Measurements from ENCODE around the gene ABLIM2. TPM values are rescaled to one million over a fixed set of nuclear protein-coding genes. Genes with fewer than 3 reads are reported as not detected.
"Not testable (repeated sequence)": the region's sequence is repeated elsewhere in the genome, so short reads cannot be mapped to it uniquely, and the experiment has no call there.

ABLIM2 gene
- total RNA-seq, 1 donor from 2014 or later, result 5.2 TPM

- Histone ChIP-seq H3K4me1 (peaks cover 8% of the 10 kb centered on the region), H3K9me3 (no peaks in the 10 kb centered on the region), H3K36me3 (no peaks in the 10 kb centered on the region), H3K4me3 (no peak overlapping the region), H3K27ac (no peak overlapping the region), H3K27me3 (ENCODE audit: low read depth) (no peaks in the 10 kb centered on the region)
- ATAC-seq (no peak), DNase-seq (no peak)
- TF ChIP-seq, protein P1, sequence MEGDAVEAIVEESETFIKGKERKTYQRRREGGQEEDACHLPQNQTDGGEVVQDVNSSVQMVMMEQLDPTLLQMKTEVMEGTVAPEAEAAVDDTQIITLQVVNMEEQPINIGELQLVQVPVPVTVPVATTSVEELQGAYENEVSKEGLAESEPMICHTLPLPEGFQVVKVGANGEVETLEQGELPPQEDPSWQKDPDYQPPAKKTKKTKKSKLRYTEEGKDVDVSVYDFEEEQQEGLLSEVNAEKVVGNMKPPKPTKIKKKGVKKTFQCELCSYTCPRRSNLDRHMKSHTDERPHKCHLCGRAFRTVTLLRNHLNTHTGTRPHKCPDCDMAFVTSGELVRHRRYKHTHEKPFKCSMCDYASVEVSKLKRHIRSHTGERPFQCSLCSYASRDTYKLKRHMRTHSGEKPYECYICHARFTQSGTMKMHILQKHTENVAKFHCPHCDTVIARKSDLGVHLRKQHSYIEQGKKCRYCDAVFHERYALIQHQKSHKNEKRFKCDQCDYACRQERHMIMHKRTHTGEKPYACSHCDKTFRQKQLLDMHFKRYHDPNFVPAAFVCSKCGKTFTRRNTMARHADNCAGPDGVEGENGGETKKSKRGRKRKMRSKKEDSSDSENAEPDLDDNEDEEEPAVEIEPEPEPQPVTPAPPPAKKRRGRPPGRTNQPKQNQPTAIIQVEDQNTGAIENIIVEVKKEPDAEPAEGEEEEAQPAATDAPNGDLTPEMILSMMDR (IDR thresholded peaks at IDR 0.05), result no peak
- intact Hi-C loops (cut with DNase I), result no loop called here
Measured at GRCh38 chr4:7924570-7924969, 234.0 kb downstream of the ABLIM2 start.

GRCh38 chr4:7924163-7924562 lies 234.4 kb downstream of the ABLIM2 start:
- intact Hi-C loops (cut with DNase I), result no loop called here
- no peaks in the 10 kb centered on the region for H3K36me3 ChIP-seq
- no peak for ATAC-seq

GRCh38 chr4:7922466-7922865 lies 236.1 kb downstream of the ABLIM2 start:
- H3K27ac ChIP-seq, result no peak overlapping the region
- H3K9me3 ChIP-seq, result no peaks in the 10 kb centered on the region
- no peaks in the 10 kb centered on the region for H3K36me3 ChIP-seq
- ATAC-seq (no peak), DNase-seq (no peak)
- intact Hi-C loops (cut with DNase I), result no loop called here
- TF ChIP-seq, protein P1 (IDR thresholded peaks at IDR 0.05), result no peak
- H3K4me1 ChIP-seq, result no peaks in the 10 kb centered on the region
- no peaks in the 10 kb centered on the region for H3K27me3 ChIP-seq (ENCODE audit: low read depth)
- no peak overlapping the region for H3K4me3 ChIP-seq

More at GRCh38 chr4:7924163-7924562, 234.4 kb downstream of the ABLIM2 start:
- Histone ChIP-seq H3K27ac (no peak overlapping the region), H3K4me1 (peaks cover 4% of the 10 kb centered on the region), H3K27me3 (ENCODE audit: low read depth) (no peaks in the 10 kb centered on the region), H3K9me3 (no peaks in the 10 kb centered on the region), H3K4me3 (no peak overlapping the region)
- TF ChIP-seq, protein P1 (IDR thresholded peaks at IDR 0.05), result no peak
- DNase-seq, result no peak

GRCh38 chr4:7918981-7919380 lies 239.6 kb downstream of the ABLIM2 start:
- H3K36me3 ChIP-seq, result no peaks in the 10 kb centered on the region
- no peak for ATAC-seq
- TF ChIP-seq, protein P1 (IDR thresholded peaks at IDR 0.05), result no peak
- intact Hi-C loops (cut with DNase I), result no loop called here
- H3K9me3 ChIP-seq, result no peaks in the 10 kb centered on the region
- H3K4me1 ChIP-seq, result no peaks in the 10 kb centered on the region
- no peaks in the 10 kb centered on the region for H3K27me3 ChIP-seq (ENCODE audit: low read depth)
- no peak overlapping the region for H3K27ac ChIP-seq
- H3K4me3 ChIP-seq, result no peak overlapping the region
- no peak for DNase-seq

- H3K4me1 ChIP-seq; intact Hi-C loops (cut with DNase I); H3K27ac ChIP-seq; H3K9me3 ChIP-seq; H3K4me3 ChIP-seq; H3K36me3 ChIP-seq; DNase-seq; H3K27me3 ChIP-seq (ENCODE audit: low read depth); ATAC-seq: not testable (repeated sequence)
Measured at GRCh38 chr4:7918187-7918586, 240.4 kb downstream of the ABLIM2 start.

DNA sequence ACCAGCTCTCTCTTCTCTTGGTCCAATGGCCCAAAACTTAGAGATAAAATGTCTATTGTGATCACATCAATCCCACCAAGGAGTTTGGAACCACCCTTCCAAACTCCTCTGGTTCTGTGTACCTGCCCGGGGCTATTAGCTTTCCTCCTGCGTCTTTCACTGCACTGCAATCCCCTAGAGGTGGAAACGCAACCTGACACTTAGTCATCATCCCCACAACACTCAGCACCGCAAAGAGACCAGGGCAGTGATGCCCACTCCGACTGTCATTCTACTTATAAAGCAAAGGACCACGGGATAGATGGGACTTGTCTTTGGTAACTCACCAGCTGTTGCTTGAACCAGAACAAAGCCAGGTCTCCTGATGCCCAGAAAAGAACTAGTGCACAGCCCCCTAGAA lies 240.9 kb downstream of the ABLIM2 start:
- Histone ChIP-seq H3K27me3 (ENCODE audit: low read depth) (no peaks in the 10 kb centered on the region), H3K4me1 (no peaks in the 10 kb centered on the region), H3K27ac (no peak overlapping the region), H3K9me3 (no peaks in the 10 kb centered on the region), H3K36me3 (no peaks in the 10 kb centered on the region), H3K4me3 (no peak overlapping the region)
- TF ChIP-seq, protein P1 (IDR thresholded peaks at IDR 0.05), result no peak
- DNase-seq (no peak), ATAC-seq (no peak)
- intact Hi-C loops (cut with DNase I), result no loop called here

Data from lower lobe of right lung (tissue), 2 donors.